HG03095 (cell line): Measurements from ENCODE around the gene OTX2.

Source experiments
- ATAC-seq: cut with Tn5 transposase; IDR thresholded peaks from one replicate; pipeline ENCODE4 v1.9.1; 2021; ENCODE audit warnings: moderate library complexity; ENCODE audit not compliant: unreplicated experiment

Gene OTX2

GRCh38 chr14:56797003-56797568 lies 13.2 kb downstream of the OTX2 start:
- ATAC-seq: no peak

DNA sequence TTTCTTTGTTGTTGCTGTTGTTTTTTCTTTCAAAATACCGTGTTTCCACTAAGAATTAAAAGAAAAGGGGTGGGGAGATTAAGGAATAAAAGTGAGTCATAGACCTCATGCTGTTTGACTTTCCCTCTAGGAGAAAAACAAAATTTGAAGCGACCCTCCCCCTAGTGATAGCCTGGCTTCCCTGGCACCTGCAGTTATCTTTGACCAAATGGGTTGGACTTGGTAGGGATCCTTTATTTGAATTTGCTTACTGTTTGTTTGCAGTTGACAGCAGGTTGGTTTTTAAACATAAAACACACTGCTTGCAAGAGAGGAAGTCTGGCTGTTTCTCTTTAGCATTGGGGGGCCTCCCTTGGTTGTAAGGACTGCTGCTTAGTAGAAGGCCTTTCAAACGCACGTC lies 14.0 kb downstream of the OTX2 start:
- no peak for ATAC-seq

DNA sequence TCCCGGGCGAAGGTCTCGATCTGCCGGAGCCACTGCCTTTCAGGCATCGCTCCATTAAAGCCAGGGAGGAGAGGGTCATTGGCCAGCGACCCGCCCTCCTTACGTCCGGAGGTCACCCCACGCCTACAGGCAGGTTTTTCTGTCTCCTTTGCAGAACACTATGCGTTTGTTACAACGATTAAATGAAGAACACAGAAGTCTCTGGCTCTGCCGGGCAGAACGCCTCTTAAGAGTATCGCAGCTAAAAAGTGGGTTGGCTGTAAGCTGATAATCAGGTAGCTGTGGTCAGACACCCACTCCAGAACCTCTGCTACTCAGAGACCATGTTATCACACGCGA lies 15.0 kb downstream of the OTX2 start:
- ATAC-seq: no peak

- ATAC-seq: no peak
These were observed 15.6 kb downstream of the OTX2 start for GRCh38 chr14:56794557-56795283.

DNA sequence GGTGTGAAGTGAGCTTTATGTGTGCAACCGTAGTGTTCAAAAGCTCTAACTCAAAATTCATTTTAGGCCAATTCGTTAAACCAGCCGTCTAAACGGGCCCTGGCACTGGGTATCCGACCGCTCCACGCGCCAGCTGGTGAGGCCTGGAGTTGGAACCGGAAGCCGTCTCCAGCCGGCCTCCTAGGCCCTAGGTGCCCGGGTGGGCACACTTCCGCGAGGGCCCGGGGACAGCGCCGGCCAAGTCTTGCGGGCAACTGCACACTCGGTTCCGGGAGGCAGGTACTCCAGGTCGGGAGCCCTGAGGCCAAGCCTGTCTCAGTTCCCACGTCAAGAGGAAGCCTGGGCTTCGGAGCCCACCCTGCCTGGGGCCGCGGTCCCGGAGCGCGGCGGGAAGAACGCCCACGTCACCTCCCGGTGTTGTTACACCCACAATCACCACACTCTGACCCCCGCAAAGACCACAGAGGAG lies 16.2 kb downstream of the OTX2 start:
- no peak for ATAC-seq

GRCh38 chr14:56789955-56790354 lies 20.3 kb downstream of the OTX2 start:
- ATAC-seq: no peak

DNA sequence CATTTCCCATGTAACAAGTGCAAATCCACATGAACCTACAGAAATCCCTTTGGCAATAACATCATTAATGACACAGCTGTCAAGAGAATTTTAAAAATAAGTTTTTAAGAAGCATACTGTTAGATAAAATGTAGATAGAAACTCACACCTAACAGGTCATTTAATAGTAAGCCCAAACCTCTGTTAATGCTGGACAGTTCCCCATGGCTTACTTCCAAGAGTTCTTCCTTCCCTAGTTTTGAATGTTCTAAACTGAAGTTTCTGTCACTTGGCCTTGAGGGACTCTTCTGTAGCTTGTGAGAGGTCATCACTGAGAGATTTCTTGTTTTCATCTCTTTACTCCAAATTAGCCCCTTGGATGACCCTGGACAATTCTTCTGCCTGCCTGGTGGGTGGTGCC lies 22.7 kb downstream of the OTX2 start:
- ATAC-seq: no peak

- ATAC-seq: no peak
These were observed 27.6 kb downstream of the OTX2 start for GRCh38 chr14:56782711-56783110.

DNA sequence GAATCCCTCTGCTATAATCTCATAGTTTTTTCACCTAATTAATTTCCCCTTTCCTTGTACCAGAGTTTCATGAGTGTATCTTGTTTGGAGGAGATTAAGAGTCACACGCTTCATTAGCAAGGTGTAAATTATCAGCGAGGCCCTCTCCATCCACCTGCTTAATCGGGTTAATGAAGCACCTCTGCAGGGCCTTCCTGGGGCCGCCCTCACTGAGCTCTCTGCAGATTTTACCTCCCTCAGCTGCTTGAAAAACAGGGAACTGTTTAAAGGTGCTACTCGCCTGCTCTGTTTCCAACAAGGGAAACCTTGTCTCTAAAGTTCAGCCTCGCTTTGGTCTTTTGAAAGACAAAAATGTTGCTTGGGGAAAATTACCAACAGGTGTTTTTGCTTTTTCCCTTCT lies 35.8 kb downstream of the OTX2 start:
- no peak for ATAC-seq

DNA sequence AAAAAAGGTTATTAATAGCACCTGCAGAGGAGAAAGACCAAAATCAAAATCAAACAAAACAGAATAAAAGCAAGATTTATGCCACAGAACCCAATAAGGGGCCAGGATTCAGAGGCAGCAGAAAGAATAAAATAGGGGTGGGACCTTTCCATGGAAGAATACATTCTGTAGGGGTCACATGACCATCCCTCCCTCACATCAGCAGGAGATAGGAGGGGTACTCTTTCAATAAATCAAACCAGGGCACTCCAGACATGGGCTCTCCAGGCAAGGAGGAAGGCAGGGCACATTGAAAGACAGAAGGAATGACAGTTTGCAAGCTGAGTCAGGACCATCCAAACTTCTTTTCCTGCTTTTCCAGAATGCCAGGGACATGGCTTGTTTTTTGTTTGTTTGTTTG lies 39.8 kb downstream of the OTX2 start:
- ATAC-seq: no peak

- ATAC-seq: no peak
These were observed 49.9 kb downstream of the OTX2 start for GRCh38 chr14:56760164-56760914.

- ATAC-seq: no peak
These were observed 50.6 kb downstream of the OTX2 start for GRCh38 chr14:56759633-56760032.

GRCh38 chr14:56759094-56759493 lies 51.2 kb downstream of the OTX2 start:
- no peak for ATAC-seq

DNA sequence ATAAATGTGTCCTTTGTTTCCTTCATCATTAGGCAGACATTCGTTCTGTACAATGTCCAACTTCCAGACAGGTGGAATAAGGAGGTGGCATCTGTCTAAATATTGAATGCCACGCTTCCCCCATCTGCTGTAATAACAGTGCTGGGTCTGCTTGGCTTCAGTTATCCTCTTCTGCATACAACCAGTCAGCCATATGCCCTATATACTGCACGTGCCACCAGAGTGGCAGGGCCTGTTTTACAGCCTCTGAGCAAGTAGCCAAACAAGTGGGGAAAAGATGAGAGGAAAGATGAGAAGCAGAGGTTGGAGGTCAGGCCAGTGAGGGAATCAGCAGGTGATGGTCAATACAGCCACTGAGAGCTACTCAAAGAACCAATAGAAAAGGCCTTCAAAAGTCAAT lies 55.4 kb downstream of the OTX2 start:
- ATAC-seq: no peak

DNA sequence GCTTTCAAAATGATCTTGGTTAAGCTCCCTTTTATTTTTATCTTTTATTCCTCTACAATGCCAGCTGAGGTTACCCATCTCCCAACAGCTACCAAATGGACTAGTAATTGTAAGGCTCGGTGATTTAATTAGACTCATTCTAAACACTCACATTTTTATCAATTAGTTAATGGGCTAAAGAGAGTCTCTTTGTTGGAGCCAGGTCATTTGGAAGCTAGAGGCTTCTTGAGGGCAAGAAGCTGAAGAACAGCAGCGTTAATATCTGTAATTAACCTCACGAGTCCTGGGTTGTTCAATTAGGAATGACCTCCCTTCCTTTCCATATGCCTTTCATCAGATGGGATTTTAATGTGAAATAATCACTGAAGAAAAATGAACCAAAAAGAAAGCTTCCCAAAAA lies 56.9 kb downstream of the OTX2 start:
- no peak for ATAC-seq

DNA sequence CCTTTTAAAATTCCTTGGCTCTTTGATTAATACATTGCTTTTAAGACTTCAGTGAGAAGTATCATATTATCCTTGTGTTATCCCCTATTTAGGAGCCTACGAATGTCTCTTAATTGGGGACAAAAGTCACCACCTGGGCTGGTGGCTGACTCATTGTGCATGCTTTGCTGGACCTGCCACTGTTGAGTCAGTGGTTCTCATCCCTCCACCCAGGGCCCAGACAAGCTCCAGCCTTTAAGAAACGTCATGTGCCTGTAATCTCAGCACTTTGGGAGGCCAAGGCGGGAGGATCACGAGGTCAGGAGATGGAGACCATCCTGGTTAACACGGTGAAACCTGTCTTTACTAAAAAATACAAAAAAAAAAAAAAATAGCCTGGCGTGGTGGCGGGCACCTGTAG lies 57.9 kb downstream of the OTX2 start:
- ATAC-seq: no peak

GRCh38 chr14:56751471-56751870 lies 58.8 kb downstream of the OTX2 start:
- no peak for ATAC-seq
